ENCODE data around the gene MTHFD2. TPM values are rescaled to one million over a fixed set of nuclear protein-coding genes. Genes with fewer than 3 reads are reported as not detected.

Gene MTHFD2
- total and polyA plus RNA-seq, 2 experiments from 2014 or later = 40.1 to 126 TPM

- no peaks in the 10 kb centered on the region for H3K79me2 ChIP-seq
- no peak overlapping the region for H3K27ac ChIP-seq
- no peak overlapping the region for H3K4me2 ChIP-seq
- no peaks in the 10 kb centered on the region for H3K4me1 ChIP-seq (ENCODE audit: insufficient read depth)
- peaks cover 4% of the 10 kb centered on the region for H3K9me2 ChIP-seq (replicated peaks; ENCODE audit: insufficient read depth)
- H3K27me3 ChIP-seq = no peaks in the 10 kb centered on the region
- H4K20me1 ChIP-seq (ENCODE audit: insufficient read depth, poor library complexity, severe bottlenecking) = no peaks in the 10 kb centered on the region
- H2AFZ ChIP-seq = no peak overlapping the region
- no peaks in the 10 kb centered on the region for H3K36me3 ChIP-seq (replicated peaks; ENCODE audit: insufficient read depth, low read depth)
- H3K4me3 ChIP-seq = no peak overlapping the region
- TF ChIP-seq EZH2 (IDR thresholded peaks at IDR 0.05; ENCODE audit: borderline replicate concordance) (no peak), EZH2phosphoT487 (IDR thresholded peaks at IDR 0.05; ENCODE audit: low read depth, severe bottlenecking, unreplicated experiment) (no peak), CTCF (IDR thresholded peaks at IDR 0.05; ENCODE audit: poor library complexity) (no peak)
- no peaks in the 10 kb centered on the region for H3K9me3 ChIP-seq (ENCODE audit: low read depth)
- DNase-seq (ENCODE audit: low spot score) = no peak
- 92% methylated on average over 2 of the region's 2 CpGs for WGBS (ENCODE audit: low lambda C conversion rate, missing lambda C conversion rate)
These were observed 18.2 kb downstream of the MTHFD2 start for GRCh38 chr2:74216642-74217041.

GRCh38 chr2:74219846-74220486, 21.6 kb downstream of the MTHFD2 start:
- Histone ChIP-seq H3K36me3 (replicated peaks; ENCODE audit: insufficient read depth, low read depth) (no peaks in the 10 kb centered on the region), H3K27ac (no peak overlapping the region), H3K9me3 (ENCODE audit: low read depth) (no peaks in the 10 kb centered on the region), H3K4me2 (no peak overlapping the region), H3K9me2 (replicated peaks; ENCODE audit: insufficient read depth) (no peaks in the 10 kb centered on the region), H3K4me3 (no peak overlapping the region), H3K4me1 (ENCODE audit: insufficient read depth) (no peaks in the 10 kb centered on the region), H2AFZ (no peak overlapping the region), H3K79me2 (no peaks in the 10 kb centered on the region), H3K27me3 (no peaks in the 10 kb centered on the region), H4K20me1 (ENCODE audit: insufficient read depth, poor library complexity, severe bottlenecking) (no peaks in the 10 kb centered on the region)
- TF ChIP-seq EZH2 (IDR thresholded peaks at IDR 0.05; ENCODE audit: borderline replicate concordance) (no peak), CTCF (IDR thresholded peaks at IDR 0.05; ENCODE audit: poor library complexity) (no peak), EZH2phosphoT487 (IDR thresholded peaks at IDR 0.05; ENCODE audit: low read depth, severe bottlenecking, unreplicated experiment) (no peak)
- 98% methylated on average over 5 of the region's 5 CpGs for WGBS (ENCODE audit: low lambda C conversion rate, missing lambda C conversion rate)
- DNase-seq (ENCODE audit: low spot score) = no peak

- H3K4me3 ChIP-seq = no peak overlapping the region
- H3K36me3 ChIP-seq (replicated peaks; ENCODE audit: insufficient read depth, low read depth) = no peaks in the 10 kb centered on the region
- TF ChIP-seq EZH2phosphoT487 (IDR thresholded peaks at IDR 0.05; ENCODE audit: low read depth, severe bottlenecking, unreplicated experiment) (no peak), CTCF (IDR thresholded peaks at IDR 0.05; ENCODE audit: poor library complexity) (no peak), EZH2 (IDR thresholded peaks at IDR 0.05; ENCODE audit: borderline replicate concordance) (no peak)
- H3K27me3 ChIP-seq = no peaks in the 10 kb centered on the region
- no peaks in the 10 kb centered on the region for H3K9me2 ChIP-seq (replicated peaks; ENCODE audit: insufficient read depth)
- no peak overlapping the region for H2AFZ ChIP-seq
- H3K27ac ChIP-seq = no peak overlapping the region
- no peaks in the 10 kb centered on the region for H3K4me1 ChIP-seq (ENCODE audit: insufficient read depth)
- no peaks in the 10 kb centered on the region for H4K20me1 ChIP-seq (ENCODE audit: insufficient read depth, poor library complexity, severe bottlenecking)
- no peak for DNase-seq (ENCODE audit: low spot score)
- no peaks in the 10 kb centered on the region for H3K79me2 ChIP-seq
- WGBS (ENCODE audit: low lambda C conversion rate, missing lambda C conversion rate) = 94% methylated on average over 6 of the region's 6 CpGs
- H3K9me3 ChIP-seq (ENCODE audit: low read depth) = no peaks in the 10 kb centered on the region
- no peak overlapping the region for H3K4me2 ChIP-seq
These were observed 22.7 kb downstream of the MTHFD2 start for GRCh38 chr2:74221091-74221490.
